ENCODE results near the gene OPCML. TPM values are rescaled to one million over a fixed set of nuclear protein-coding genes. Genes with fewer than 3 reads are reported as not detected.

OPCML gene
- polyA plus RNA-seq, 1 donor (not counting 4 experiments of a cell fraction or from before 2014, with no cell fraction given) = 0.04 TPM

GRCh38 chr11:133064961-133065360 is 467.3 kb downstream of the OPCML start:
- no peaks in the 10 kb centered on the region for H3K36me3 ChIP-seq (ENCODE audit: control insufficient read depth in 2 of 2, extremely low read depth in 1 of 2, insufficient read depth in 2 of 2, low read length in 2 of 2)
- no peaks in the 10 kb centered on the region for H3K9me1 ChIP-seq (ENCODE audit: control insufficient read depth, extremely low read depth, insufficient read depth, low read length)
- no peaks in the 10 kb centered on the region for H3K9me3 ChIP-seq (ENCODE audit: control insufficient read depth, low read depth, low read length)
- H3K4me1 ChIP-seq (ENCODE audit: control insufficient read depth, extremely low read depth, insufficient read depth, low read length) = no peaks in the 10 kb centered on the region
- no peaks in the 10 kb centered on the region for H3K79me2 ChIP-seq (ENCODE audit: control insufficient read depth, insufficient read depth, low read length)
- no peak overlapping the region for H3K27ac ChIP-seq (ENCODE audit: control insufficient read depth, insufficient read depth, low read length)
- H3K4me3 ChIP-seq (ENCODE audit: control insufficient read depth in 2 of 3, extremely low read depth in 1 of 3, insufficient read depth in 2 of 3, low read depth in 1 of 3, low read length in 3 of 3) = no peak overlapping the region
- H4K20me1 ChIP-seq (ENCODE audit: control insufficient read depth, extremely low read depth, insufficient read depth, low read length) = no peaks in the 10 kb centered on the region
- no peaks in the 10 kb centered on the region for H3K27me3 ChIP-seq (ENCODE audit: control insufficient read depth, extremely low read depth, insufficient read depth, low read length)
- no peak overlapping the region for H3K4me2 ChIP-seq (ENCODE audit: control insufficient read depth, extremely low read depth, insufficient read depth, low read depth, low read length)
- dilution Hi-C loops (cut with MboI; ENCODE audit: extremely low pct_ligation_motif_present, low sequenced_read_pairs) = no loop called here
- H3K9ac ChIP-seq (ENCODE audit: control insufficient read depth, extremely low read depth, insufficient read depth, low read length) = no peak overlapping the region
- FAIRE-seq = no peak
- DNase-seq (ENCODE audit: low read depth, low spot score) = no peak
- TF ChIP-seq EZH2 (IDR thresholded peaks at IDR 0.05; ENCODE audit: low read length) = no peak
- no peak for TF ChIP-seq CTCF (optimal IDR thresholded peaks at IDR 0.05 in 1 of 3, IDR thresholded peaks at IDR 0.05 in 1 of 3, conservative IDR thresholded peaks at IDR 0.05 in 1 of 3; ENCODE audit: extremely low read depth in 1 of 3, insufficient read depth in 2 of 3, low read length in 3 of 3)
- H2AFZ ChIP-seq (ENCODE audit: control insufficient read depth, low read length) = no peak overlapping the region

- FAIRE-seq (no peak), DNase-seq (ENCODE audit: low read depth, low spot score) (no peak)
- no peaks in the 10 kb centered on the region for H3K79me2 ChIP-seq (ENCODE audit: control insufficient read depth, insufficient read depth, low read length)
- no peak overlapping the region for H3K9ac ChIP-seq (ENCODE audit: control insufficient read depth, extremely low read depth, insufficient read depth, low read length)
- peak overlapping the region; percentile 62 for H2AFZ ChIP-seq (ENCODE audit: control insufficient read depth, low read length)
- H3K4me1 ChIP-seq (ENCODE audit: control insufficient read depth, extremely low read depth, insufficient read depth, low read length) = no peaks in the 10 kb centered on the region
- H3K9me1 ChIP-seq (ENCODE audit: control insufficient read depth, extremely low read depth, insufficient read depth, low read length) = no peaks in the 10 kb centered on the region
- no peak overlapping the region for H3K27ac ChIP-seq (ENCODE audit: control insufficient read depth, insufficient read depth, low read length)
- no peaks in the 10 kb centered on the region for H4K20me1 ChIP-seq (ENCODE audit: control insufficient read depth, extremely low read depth, insufficient read depth, low read length)
- no peaks in the 10 kb centered on the region for H3K9me3 ChIP-seq (ENCODE audit: control insufficient read depth, low read depth, low read length)
- H3K4me3 ChIP-seq (ENCODE audit: control insufficient read depth in 2 of 3, extremely low read depth in 1 of 3, insufficient read depth in 2 of 3, low read depth in 1 of 3, low read length in 3 of 3) = peak overlapping the region in 1 of 3 experiments; percentile 17
- TF ChIP-seq CTCF (optimal IDR thresholded peaks at IDR 0.05 in 1 of 3, IDR thresholded peaks at IDR 0.05 in 1 of 3, conservative IDR thresholded peaks at IDR 0.05 in 1 of 3; ENCODE audit: extremely low read depth in 1 of 3, insufficient read depth in 2 of 3, low read length in 3 of 3) = peak in 2 of 3 experiments; percentile 33 to 46
- TF ChIP-seq EZH2 (IDR thresholded peaks at IDR 0.05; ENCODE audit: low read length) = no peak
- dilution Hi-C loops (cut with MboI; ENCODE audit: extremely low pct_ligation_motif_present, low sequenced_read_pairs) = no loop called here
- H3K4me2 ChIP-seq (ENCODE audit: control insufficient read depth, extremely low read depth, insufficient read depth, low read depth, low read length) = peak overlapping the region; percentile 12
- no peaks in the 10 kb centered on the region for H3K36me3 ChIP-seq (ENCODE audit: control insufficient read depth in 2 of 2, extremely low read depth in 1 of 2, insufficient read depth in 2 of 2, low read length in 2 of 2)
- H3K27me3 ChIP-seq (ENCODE audit: control insufficient read depth, extremely low read depth, insufficient read depth, low read length) = no peaks in the 10 kb centered on the region
These were observed 468.0 kb downstream of the OPCML start for GRCh38 chr11:133064152-133064877.

Data from keratinocyte (primary cell).